ENCODE data around the gene NSUN3.

DNA sequence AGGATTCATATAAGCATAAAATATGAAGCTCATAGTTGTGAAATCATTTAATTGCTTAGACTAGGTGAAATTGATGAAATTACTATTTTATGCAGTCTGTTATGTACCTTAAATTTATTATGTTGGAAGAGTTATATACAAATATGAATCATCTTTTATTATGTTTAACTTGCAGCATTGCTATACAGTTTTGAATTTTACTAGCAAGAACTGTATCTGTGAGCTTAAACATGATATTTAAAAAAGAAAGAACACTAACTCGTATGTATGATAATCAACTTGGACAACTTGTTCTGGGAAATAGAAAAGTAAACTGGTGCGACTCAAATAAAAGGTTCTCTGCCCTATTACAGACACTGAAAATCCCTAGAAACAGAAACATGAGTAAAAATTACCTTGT is 36.2 kb upstream of the NSUN3 start:
- TF ChIP-seq, protein P1, sequence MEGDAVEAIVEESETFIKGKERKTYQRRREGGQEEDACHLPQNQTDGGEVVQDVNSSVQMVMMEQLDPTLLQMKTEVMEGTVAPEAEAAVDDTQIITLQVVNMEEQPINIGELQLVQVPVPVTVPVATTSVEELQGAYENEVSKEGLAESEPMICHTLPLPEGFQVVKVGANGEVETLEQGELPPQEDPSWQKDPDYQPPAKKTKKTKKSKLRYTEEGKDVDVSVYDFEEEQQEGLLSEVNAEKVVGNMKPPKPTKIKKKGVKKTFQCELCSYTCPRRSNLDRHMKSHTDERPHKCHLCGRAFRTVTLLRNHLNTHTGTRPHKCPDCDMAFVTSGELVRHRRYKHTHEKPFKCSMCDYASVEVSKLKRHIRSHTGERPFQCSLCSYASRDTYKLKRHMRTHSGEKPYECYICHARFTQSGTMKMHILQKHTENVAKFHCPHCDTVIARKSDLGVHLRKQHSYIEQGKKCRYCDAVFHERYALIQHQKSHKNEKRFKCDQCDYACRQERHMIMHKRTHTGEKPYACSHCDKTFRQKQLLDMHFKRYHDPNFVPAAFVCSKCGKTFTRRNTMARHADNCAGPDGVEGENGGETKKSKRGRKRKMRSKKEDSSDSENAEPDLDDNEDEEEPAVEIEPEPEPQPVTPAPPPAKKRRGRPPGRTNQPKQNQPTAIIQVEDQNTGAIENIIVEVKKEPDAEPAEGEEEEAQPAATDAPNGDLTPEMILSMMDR (IDR thresholded peaks at IDR 0.05; ENCODE audit: borderline replicate concordance, extremely low read depth, low read length, poor library complexity, severe bottlenecking): no peak
- TF ChIP-seq EZH2 (IDR thresholded peaks at IDR 0.05; ENCODE audit: borderline replicate concordance, low read depth, low read length, severe bottlenecking): no peak

Measured in DND-41 (cell line).